Measurements from ENCODE around the gene FUZ. TPM values are rescaled to one million over a fixed set of nuclear protein-coding genes. Genes with fewer than 3 reads are reported as not detected.

Gene FUZ
- total and polyA plus RNA-seq, 2 of the 8 experiments (the other 6 are each of a cell fraction or from before 2014, with no cell fraction given) = 28.4 to 33.9 TPM

- no peaks in the 10 kb centered on the region for H3K79me2 ChIP-seq (ENCODE audit: control insufficient read depth in 1 of 2, insufficient read depth in 2 of 2, low read length in 2 of 2)
- H2BK15ac ChIP-seq (ENCODE audit: low read length) = no peak overlapping the region
- no peak overlapping the region for H4K91ac ChIP-seq (replicated peaks; ENCODE audit: insufficient read length, low read length)
- no peak overlapping the region for H3K14ac ChIP-seq (ENCODE audit: insufficient read length)
- no peak overlapping the region for H2BK5ac ChIP-seq (ENCODE audit: low read depth, low read length)
- TF ChIP-seq SAP30 (IDR thresholded peaks at IDR 0.05; ENCODE audit: insufficient read depth, insufficient replicate concordance, low read length) = no peak
- no peak for TF ChIP-seq EP300 (IDR thresholded peaks at IDR 0.05; ENCODE audit: borderline replicate concordance in 1 of 2, low read depth in 2 of 2, low read length in 2 of 2)
- TF ChIP-seq GABPA (IDR thresholded peaks at IDR 0.05; ENCODE audit: borderline replicate concordance, insufficient read depth, low read length) = no peak
- TF ChIP-seq SP2 (IDR thresholded peaks at IDR 0.05; ENCODE audit: low read length) = no peak
- TF ChIP-seq MAFK (IDR thresholded peaks at IDR 0.05; ENCODE audit: low read depth, low read length) = no peak
- no peak overlapping the region for H2BK20ac ChIP-seq (ENCODE audit: low read length)
- H4K5ac ChIP-seq (ENCODE audit: insufficient read length, low read depth, low read length) = no peak overlapping the region
- H3K9me3 ChIP-seq (ENCODE audit: insufficient read depth in 2 of 2, low read depth in 1 of 2, low read length in 1 of 2) = no peaks in the 10 kb centered on the region
- 91% methylated on average over 11 of the region's 11 CpGs; no CpG with 5 or more reads in 1 of the 2 experiments for WGBS, 2 experiments (ENCODE audit: extremely low coverage in 1 of 2, insufficient coverage in 1 of 2, insufficient read length in 1 of 2, insufficient replicate concordance in 2 of 2, low coverage in 1 of 2, low lambda C conversion rate in 2 of 2, missing lambda C conversion rate in 1 of 2)
- no peak for DNase-seq (ENCODE audit: low read depth in 1 of 2, low spot score in 2 of 2)
- H4K8ac ChIP-seq (ENCODE audit: extremely low read depth, insufficient read depth, low read length) = no peak overlapping the region
- H2BK12ac ChIP-seq (ENCODE audit: low read depth, low read length) = no peak overlapping the region
- H2BK120ac ChIP-seq (replicated peaks; ENCODE audit: low read depth, low read length) = no peak overlapping the region
- peaks cover 0 to 3% of the 10 kb centered on the region in 2 experiments for H4K20me1 ChIP-seq (replicated peaks in 1 of 2; ENCODE audit: control insufficient read depth in 1 of 2, insufficient read depth in 2 of 2, low read length in 2 of 2)
- peaks cover 3 to 17% (median 8%) of the 10 kb centered on the region in 4 experiments; a peak in 6 of 8 replicates for H3K36me3 ChIP-seq (ENCODE audit: control insufficient read depth in 2 of 4, insufficient read depth in 4 of 4, low read length in 3 of 4)
- H3K56ac ChIP-seq (replicated peaks; ENCODE audit: insufficient read length, low read depth, low read length) = no peak overlapping the region
- no peak for FAIRE-seq
- no peak overlapping the region for H3K18ac ChIP-seq (ENCODE audit: extremely low read depth, low read length)
- no peak overlapping the region for H3K23ac ChIP-seq (ENCODE audit: insufficient read length)
- ChIA-PET POLR2A (ENCODE audit: partially characterized antibody) (interaction anchor here (0.7 to 3.1 kb wide), 3 partner anchors 10 to 29 kb away, joined by 3 to 13 read pairs (median 3); partner anchors contain the start of gene PTOV1), CTCF (ENCODE audit: partially characterized antibody) (interaction anchor here (1.1 kb wide), 1 partner anchor 23 kb away, joined by 3 read pairs; no protein-coding TSS in a partner anchor)
- H3K79me1 ChIP-seq (ENCODE audit: low read depth, low read length) = peaks cover 3% of the 10 kb centered on the region; the same call in 1 of the 2 replicates
- H3K9ac ChIP-seq (replicated peaks in 1 of 4; ENCODE audit: extremely low read depth in 1 of 4, low read depth in 3 of 4, low read length in 3 of 4) = no peak overlapping the region
- H3K4me2 ChIP-seq (ENCODE audit: insufficient read depth in 1 of 2, low read depth in 2 of 2, low read length in 2 of 2) = no peak overlapping the region
- H3K4me3 ChIP-seq (ENCODE audit: extremely low read depth in 1 of 4, insufficient read depth in 2 of 4, low read depth in 3 of 4, low read length in 4 of 4) = no peak overlapping the region
- H3K23me2 ChIP-seq (ENCODE audit: low read depth, low read length) = no peaks in the 10 kb centered on the region
- no peaks in the 10 kb centered on the region for H3K4me1 ChIP-seq (replicated peaks in 1 of 4; ENCODE audit: control insufficient read depth in 3 of 4, insufficient read depth in 4 of 4, low read length in 3 of 4)
- H3K27ac ChIP-seq (ENCODE audit: low read depth, low read length) = no peak overlapping the region
- H3K27me3 ChIP-seq (replicated peaks in 1 of 4; ENCODE audit: control insufficient read depth in 3 of 4, extremely low read depth in 1 of 4, insufficient read depth in 3 of 4, low read length in 3 of 4) = no peaks in the 10 kb centered on the region
- H2AK5ac ChIP-seq (ENCODE audit: low read depth, low read length) = no peak overlapping the region
- H2AFZ ChIP-seq (ENCODE audit: low read length) = no peak overlapping the region
- H3K4ac ChIP-seq (replicated peaks; ENCODE audit: insufficient read length, low read depth, low read length) = no peak overlapping the region
These were observed 27.2 kb upstream of the FUZ start for GRCh38 chr19:49840321-49840720.

All from H1 (cell line).